Psoas muscle (tissue), 8 donors: ENCODE results near the gene TBC1D5. TPM values are rescaled to one million over a fixed set of nuclear protein-coding genes. Genes with fewer than 3 reads are reported as not detected.

Source experiments
- ATAC-seq, 4 donors: fragments of 200-7000 bp; cut with Tn5 transposase; one replicate each; pipeline ENCODE4 v1.9.1; 2020; ENCODE audit warnings: moderate library complexity in 3 of 4, mild to moderate bottlenecking in 2 of 4
- DNase-seq, 2 donors: peaks; one replicate each; pipeline ENCODE4 v3.0.0-alpha.2; 2020
- H3K27ac ChIP-seq: fragments of 200-600 bp; one replicate; pipeline ENCODE4 v1.8.0; 2022
- H3K27me3 ChIP-seq, 3 donors: fragments of 200-600 bp in 1 of 3; one replicate each; pipeline versions ENCODE4 v1.6.1 to v1.8.0; 2013 to 2022; ENCODE audit warnings: low read length in 2 of 3, mild to moderate bottlenecking in 2 of 3, moderate library complexity in 1 of 3; ENCODE audit not compliant: insufficient read depth in 3 of 3
- H3K36me3 ChIP-seq, 2 donors: fragments of 200-600 bp in 1 of 2; one replicate each; pipeline versions ENCODE4 v1.6.1 to v1.8.0; 2013 to 2022; ENCODE audit warnings: low read depth in 1 of 2, mild to moderate bottlenecking in 1 of 2, moderate library complexity in 1 of 2; ENCODE audit not compliant: insufficient read depth in 1 of 2
- H3K4me1 ChIP-seq: fragments of 200-600 bp; one replicate; pipeline ENCODE4 v1.8.0; 2022
- H3K4me3 ChIP-seq: fragments of 200-600 bp; one replicate; pipeline ENCODE4 v1.8.0; 2022; ENCODE audit warnings: mild to moderate bottlenecking
- H3K9me3 ChIP-seq: fragments of 200-600 bp; one replicate; pipeline ENCODE4 v1.8.0; 2022
- WGBS, 3 donors: extraction: QIAGEN DNeasy Blood & Tissue Kit; methylation state at CpG; one replicate each; pipeline versions ENCODE4 v1.1.6 to v1.1.7; 2013; 5-methylcytosine and 5-hydroxymethylcytosine counted together
- intact Hi-C, 2 donors: fragments of 100-400 bp; cut with DNase I; formaldehyde crosslinking; loops; one replicate each; pipeline versions ENCODE4 v1.11.0 to v1.14.2; 2022
- polyA plus RNA-seq, 3 donors: library from polyadenylated mRNA; stranded (reverse); fragments of 200-250 nt; gene quantifications; one replicate each; pipeline ENCODE4 v1.2.3, GENCODE V29; 2013
- total RNA-seq, 4 donors: library from RNA; stranded (reverse); fragmentation: NEBNext Ultra II Directional in 2 of 4; extraction: Animal tissue kit (Norgen Biotek cat#: 25700) in 2 of 4; gene quantifications; one replicate each; pipeline versions ENCODE4 v1.2.1 to v1.2.4, GENCODE V29; 2021 to 2023
- TF ChIP-seq, protein P1 (sequence below): fragments of 200-600 bp; IDR thresholded peaks from one replicate; pipeline ENCODE4 v1.8.0; 2022; ENCODE audit warnings: antibody characterized with exemption
- donor health status: healthy with polysubstance abuse.
- donor health status: DM: no; HTN: no; CAD: no; lungs with moderate emphysema.
- donor health status: Bipolar disorder and iron deficiency.
- donor health status: healthy.
- donor health status: DM: yes; HTN: yes; CAD: no.
- donor health status: DM: no; HTN: no; CAD: no.
- donor health status: DM: no; HTN: no; CAD: no.
- donor health status: DM: yes; HTN: yes; CAD: no.

Gene TBC1D5
- total and polyA plus RNA-seq, 7 donors = 4.3 to 20.4 (median 13.3) TPM

DNA sequence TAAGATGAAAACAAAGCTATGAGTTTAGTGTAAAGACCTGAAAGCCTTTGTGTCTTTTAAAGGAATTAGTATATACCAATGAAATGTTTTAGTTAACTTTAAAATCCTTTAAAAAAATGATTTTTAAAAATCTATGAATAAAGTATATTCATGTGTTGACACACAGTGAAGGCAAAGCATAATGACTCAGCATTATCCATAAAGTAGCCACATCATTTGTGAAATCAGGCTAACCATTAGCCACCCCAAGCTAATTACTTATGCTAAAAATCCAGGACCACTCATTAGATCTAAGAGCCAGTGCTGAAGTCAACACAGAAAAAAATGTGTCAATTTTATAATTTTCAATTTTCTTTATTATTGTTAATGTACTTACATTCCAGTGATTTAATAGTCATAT is 310.2 kb downstream of the TBC1D5 start:
- Histone ChIP-seq H3K27ac (no peak overlapping the region), H3K9me3 (no peaks in the 10 kb centered on the region), H3K36me3 (no peaks in the 10 kb centered on the region), H3K27me3 (no peaks in the 10 kb centered on the region), H3K4me3 (no peak overlapping the region), H3K4me1 (peaks cover 9% of the 10 kb centered on the region)
- ATAC-seq (peak in 1 of 4 donors; percentile 37), DNase-seq (no peak)
- TF ChIP-seq, protein P1, sequence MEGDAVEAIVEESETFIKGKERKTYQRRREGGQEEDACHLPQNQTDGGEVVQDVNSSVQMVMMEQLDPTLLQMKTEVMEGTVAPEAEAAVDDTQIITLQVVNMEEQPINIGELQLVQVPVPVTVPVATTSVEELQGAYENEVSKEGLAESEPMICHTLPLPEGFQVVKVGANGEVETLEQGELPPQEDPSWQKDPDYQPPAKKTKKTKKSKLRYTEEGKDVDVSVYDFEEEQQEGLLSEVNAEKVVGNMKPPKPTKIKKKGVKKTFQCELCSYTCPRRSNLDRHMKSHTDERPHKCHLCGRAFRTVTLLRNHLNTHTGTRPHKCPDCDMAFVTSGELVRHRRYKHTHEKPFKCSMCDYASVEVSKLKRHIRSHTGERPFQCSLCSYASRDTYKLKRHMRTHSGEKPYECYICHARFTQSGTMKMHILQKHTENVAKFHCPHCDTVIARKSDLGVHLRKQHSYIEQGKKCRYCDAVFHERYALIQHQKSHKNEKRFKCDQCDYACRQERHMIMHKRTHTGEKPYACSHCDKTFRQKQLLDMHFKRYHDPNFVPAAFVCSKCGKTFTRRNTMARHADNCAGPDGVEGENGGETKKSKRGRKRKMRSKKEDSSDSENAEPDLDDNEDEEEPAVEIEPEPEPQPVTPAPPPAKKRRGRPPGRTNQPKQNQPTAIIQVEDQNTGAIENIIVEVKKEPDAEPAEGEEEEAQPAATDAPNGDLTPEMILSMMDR = no peak
- intact Hi-C loops = loop anchor here in 1 of 2 donors (10.0 kb wide), 1 partner anchor 313 kb away; the partner anchor contains the start of gene TBC1D5

DNA sequence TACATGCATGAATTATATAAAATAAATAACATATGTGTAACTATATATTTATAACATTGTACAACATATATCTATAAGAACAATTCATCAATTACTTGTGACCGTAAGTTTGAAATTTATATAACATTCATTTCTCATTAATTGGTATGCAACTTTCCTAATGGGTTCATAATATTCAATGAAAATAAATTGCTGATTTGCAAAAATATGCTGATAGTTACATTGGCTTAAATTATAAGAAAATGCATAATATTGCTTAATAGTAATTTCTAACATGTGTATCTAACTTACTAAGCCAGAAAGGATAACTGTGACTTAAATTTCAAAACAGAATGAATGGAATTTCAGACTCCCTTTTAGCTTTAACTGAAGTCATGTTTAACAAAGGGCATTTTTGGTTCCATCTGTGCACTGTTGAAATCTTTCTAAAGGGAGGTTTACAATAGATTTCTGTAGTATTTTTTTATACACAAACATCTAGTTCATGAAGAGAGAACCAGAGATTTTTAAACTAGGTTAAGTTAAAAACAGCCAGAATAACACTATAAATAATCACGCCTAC is 310.9 kb downstream of the TBC1D5 start:
- H3K27ac ChIP-seq = no peak overlapping the region
- ATAC-seq = no peak
- no peak for DNase-seq
- no peak overlapping the region for H3K4me3 ChIP-seq
- no peaks in the 10 kb centered on the region for H3K9me3 ChIP-seq
- H3K27me3 ChIP-seq = no peaks in the 10 kb centered on the region
- TF ChIP-seq, protein P1 = no peak
- intact Hi-C loops = loop anchor here (2.0 to 10.0 kb wide), 3 partner anchors 313 to 409 kb away; partner anchors contain the start of gene TBC1D5 (in 1 of the 2)
- H3K4me1 ChIP-seq = peaks cover 9% of the 10 kb centered on the region
- H3K36me3 ChIP-seq = no peaks in the 10 kb centered on the region
- WGBS, 3 donors = 98 to 99% (median 98%) methylated on average over 2 of the region's 2 CpGs

DNA sequence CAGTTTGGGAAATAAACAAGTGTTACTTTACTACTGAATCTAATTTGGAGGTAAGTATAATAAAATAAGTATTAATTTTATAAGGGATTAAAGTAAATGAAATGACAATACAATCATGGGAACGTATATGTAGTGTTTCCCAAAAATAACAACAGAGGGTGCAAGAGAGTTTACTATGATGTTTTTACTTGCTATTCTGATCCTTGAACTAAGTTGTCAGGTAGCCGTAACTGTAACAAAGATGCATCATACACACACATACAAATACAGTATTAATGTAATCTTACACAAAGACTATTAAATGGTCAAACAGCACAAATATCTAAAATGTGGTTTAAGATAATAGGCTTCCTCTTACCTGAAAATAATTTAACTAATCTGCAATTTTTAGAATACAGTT is 311.4 kb downstream of the TBC1D5 start:
- no peak overlapping the region for H3K27ac ChIP-seq
- no peaks in the 10 kb centered on the region for H3K27me3 ChIP-seq
- H3K4me3 ChIP-seq = no peak overlapping the region
- TF ChIP-seq, protein P1 = peak; percentile 55
- H3K4me1 ChIP-seq = peaks cover 9% of the 10 kb centered on the region
- H3K36me3 ChIP-seq = no peaks in the 10 kb centered on the region
- ATAC-seq (peak; percentile 53 to 85 (median 72)), DNase-seq (no peak)
- WGBS, 3 donors = 10 to 26% (median 17%) methylated on average over 2 of the region's 2 CpGs
- no peaks in the 10 kb centered on the region for H3K9me3 ChIP-seq
- intact Hi-C loops = loop anchor here (2.0 to 10.0 kb wide), 3 partner anchors 314 to 410 kb away; partner anchors contain the start of gene TBC1D5 (in 1 of the 2)

DNA sequence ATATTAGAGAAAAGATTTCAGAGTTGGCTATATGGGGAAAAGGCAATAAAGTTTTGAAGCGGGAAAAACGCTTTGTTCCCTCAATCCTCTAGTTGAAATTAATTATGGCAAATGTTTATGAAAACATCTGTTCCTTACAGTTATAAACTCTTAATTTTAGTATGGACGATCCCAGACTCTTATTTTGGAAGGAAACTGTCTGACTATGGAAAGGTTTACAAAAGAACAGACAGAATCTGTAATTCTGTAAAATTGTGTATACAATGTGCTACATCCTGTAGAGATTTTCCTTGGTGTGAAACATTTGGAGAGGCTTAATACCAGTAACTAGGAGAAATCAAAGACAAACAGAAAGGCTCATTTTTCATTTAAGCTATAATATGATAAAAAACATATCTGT is 311.8 kb downstream of the TBC1D5 start:
- Histone ChIP-seq H3K27me3 (no peaks in the 10 kb centered on the region), H3K4me3 (no peak overlapping the region), H3K9me3 (no peaks in the 10 kb centered on the region), H3K27ac (no peak overlapping the region), H3K36me3 (no peaks in the 10 kb centered on the region), H3K4me1 (peaks cover 9% of the 10 kb centered on the region)
- DNase-seq (no peak), ATAC-seq (no peak)
- intact Hi-C loops = loop anchor here (2.0 to 10.0 kb wide), 3 partner anchors 314 to 410 kb away; partner anchors contain the start of gene TBC1D5 (in 1 of the 2)
- 78 to 86% (median 78%) methylated on average over 3 of the region's 3 CpGs for WGBS, 3 donors
- TF ChIP-seq, protein P1 = no peak
